SK-N-MC (cell line): ENCODE measurements around the gene ECEL1.

Source experiments
- EZH2 ChIP-seq: fragments of 200-600 bp; sonication (generic); IDR thresholded peaks from one replicate; pipeline ENCODE4 v1.6.1; 2017; ENCODE audit warnings: antibody characterized with exemption
- FOXP2 ChIP-seq: optimal IDR thresholded peaks from 2 replicates; pipeline ENCODE3; 2011; ENCODE audit warnings: mild to moderate bottlenecking, moderate library complexity; ENCODE audit not compliant: insufficient read depth; ENCODE audit errors: extremely low read length, control extremely low read depth
- POLR2AphosphoS5 ChIP-seq: IDR thresholded peaks from 2 replicates; pipeline ENCODE4 v1.6.1; 2012; ENCODE audit warnings: mild to moderate bottlenecking, low read depth, low read length, borderline replicate concordance

DNA sequence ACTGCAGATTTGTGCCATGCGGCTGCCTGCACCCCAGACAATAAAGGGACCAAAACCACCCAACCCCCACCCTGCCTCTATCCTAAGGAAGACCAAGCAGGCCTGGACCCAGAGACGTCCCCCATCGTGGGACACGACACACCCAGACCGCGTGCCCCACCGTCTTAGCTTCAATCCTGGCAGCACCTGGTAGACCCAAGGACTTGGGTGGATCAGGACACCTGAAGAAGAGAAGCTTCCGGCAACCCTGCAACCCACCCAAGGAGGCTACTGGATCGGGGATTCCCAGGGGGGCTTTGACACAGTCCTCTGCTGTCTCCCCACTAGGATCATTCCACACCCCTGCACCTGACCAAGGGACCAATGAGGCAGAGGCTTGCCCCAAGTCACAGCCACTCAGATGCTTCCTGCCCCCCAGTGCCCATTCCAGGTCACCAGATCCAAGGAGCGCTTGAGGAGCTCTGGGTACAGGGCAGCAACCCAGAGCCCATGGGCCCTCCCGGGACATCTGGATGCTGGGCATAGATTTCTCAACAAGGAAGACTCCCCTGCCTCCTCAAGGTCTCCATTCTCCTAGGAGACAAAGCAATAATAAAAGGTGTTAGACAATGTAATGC is 28.1 kb downstream of the ECEL1 start:
- no peak for TF ChIP-seq POLR2AphosphoS5
- no peak for TF ChIP-seq EZH2
- TF ChIP-seq FOXP2 = no peak
